IMR-90 (cell line): ENCODE data around the gene CYREN. TPM values are rescaled to one million over a fixed set of nuclear protein-coding genes. Genes with fewer than 3 reads are reported as not detected.

Experiments used
- ATAC-seq: fragments of 200-7000 bp; cut with Tn5 transposase; 2 replicates; pipeline ENCODE4 v1.9.1; 2020; ENCODE audit warnings: low read depth, mild to moderate bottlenecking, moderate library complexity
- BruUV-seq: library from RNA; stranded (reverse); fragments of 400-500 nt; replicated peaks from 2 replicates; lab custom pipeline; 2021; lab: Mats Ljungman, UMichigan
- CTCF ChIA-PET: fragments of 300-600 bp; formaldehyde crosslinking; extraction: SDS; loops from one replicate; lab custom pipeline; 2021; ENCODE audit warnings: antibody characterized with exemption; lab: Yijun Ruan, JAX
- POLR2A ChIA-PET: fragments of 300-600 bp; sonication (Branson Sonifier 250); formaldehyde crosslinking; loops from one replicate; lab custom pipeline; 2022; ENCODE audit warnings: antibody characterized with exemption; ENCODE audit not compliant: unreplicated experiment; lab: Charles Lee
- DNase-seq: peaks from one replicate; pipeline ENCODE4 v3.0.0; 2013
- H2AFZ ChIP-seq: replicated peaks from 2 replicates; pipeline ENCODE3; 2013; ENCODE audit warnings: low read length, mild to moderate bottlenecking; ENCODE audit not compliant: poor library complexity
- H2AK5ac ChIP-seq: 2 replicates; pipeline ENCODE4 v1.6.1; 2013; ENCODE audit warnings: low read depth, low read length, inconsistent platforms
- H2AK9ac ChIP-seq: replicated peaks from 2 replicates; pipeline ENCODE3; 2013; ENCODE audit warnings: mild to moderate bottlenecking, low read depth, low read length, moderate library complexity; ENCODE audit not compliant: poor library complexity
- H2BK120ac ChIP-seq: 2 replicates; pipeline ENCODE4 v1.6.1; 2013; ENCODE audit warnings: low read depth, low read length, inconsistent platforms
- H2BK15ac ChIP-seq: 3 replicates; pipeline ENCODE4 v1.6.1; 2013; ENCODE audit warnings: low read depth, low read length, inconsistent platforms
- H2BK20ac ChIP-seq: 2 replicates; pipeline ENCODE4 v1.6.1; 2013; ENCODE audit warnings: low read depth, mild to moderate bottlenecking, inconsistent platforms, low read length, moderate library complexity
- H2BK5ac ChIP-seq: 2 replicates; pipeline ENCODE4 v1.6.1; 2013; ENCODE audit warnings: mild to moderate bottlenecking, low read depth, low read length, inconsistent platforms; ENCODE audit not compliant: poor library complexity, severe bottlenecking
- H3K14ac ChIP-seq: replicated peaks from 2 replicates; pipeline ENCODE4 v1.6.1; 2013; ENCODE audit warnings: low read depth, low read length, inconsistent platforms
- H3K18ac ChIP-seq: 2 replicates; pipeline ENCODE4 v1.6.1; 2013; ENCODE audit warnings: low read depth, low read length, control low read depth
- H3K23ac ChIP-seq: 2 replicates; pipeline ENCODE4 v1.6.1; 2013; ENCODE audit warnings: low read depth, low read length, inconsistent platforms
- H3K27ac ChIP-seq: 2 replicates; pipeline ENCODE4 v1.5.1; 2013; ENCODE audit warnings: mild to moderate bottlenecking, control low read depth, low read length; ENCODE audit not compliant: insufficient read depth
- H3K27me3 ChIP-seq: 2 replicates; pipeline ENCODE4 v1.6.1; 2013; ENCODE audit warnings: low read length; ENCODE audit not compliant: control insufficient read depth, insufficient read depth
- H3K36me3 ChIP-seq: 2 replicates; pipeline ENCODE4 v1.6.1; 2013; ENCODE audit warnings: low read length, mixed read lengths; ENCODE audit not compliant: control insufficient read depth, insufficient read depth
- H3K4ac ChIP-seq: 2 replicates; pipeline ENCODE4 v1.6.1; 2013; ENCODE audit warnings: low read depth, low read length, inconsistent platforms
- H3K4me1 ChIP-seq: 2 replicates; pipeline ENCODE4 v1.6.1; 2013; ENCODE audit warnings: low read length, mixed read lengths; ENCODE audit not compliant: control insufficient read depth, insufficient read depth
- H3K4me2 ChIP-seq: 2 replicates; pipeline ENCODE4 v1.6.1; 2013; ENCODE audit warnings: low read depth, mild to moderate bottlenecking, control low read depth, low read length, moderate library complexity
- H3K4me3 ChIP-seq: 2 replicates; pipeline ENCODE4 v1.5.1; 2013; ENCODE audit warnings: low read depth, mild to moderate bottlenecking, control low read depth, low read length, moderate library complexity; ENCODE audit not compliant: insufficient read depth
- H3K56ac ChIP-seq: 2 replicates; pipeline ENCODE4 v1.6.1; 2013; ENCODE audit warnings: low read length, inconsistent platforms; ENCODE audit not compliant: insufficient read depth; ENCODE audit errors: extremely low read depth
- H3K79me1 ChIP-seq, 2 experiments: 2 replicates each; pipeline ENCODE4 v1.6.1; 2013; ENCODE audit warnings: low read length in 2 of 2, inconsistent platforms in 1 of 2, low read depth in 1 of 2
- H3K9ac ChIP-seq: 2 replicates; pipeline ENCODE4 v1.6.1; 2013; ENCODE audit warnings: low read depth, low read length, control low read depth
- H3K9me1 ChIP-seq: 2 replicates; pipeline ENCODE4 v1.6.1; 2013; ENCODE audit warnings: low read length, inconsistent platforms; ENCODE audit not compliant: insufficient read depth
- H3K9me3 ChIP-seq: 2 replicates; pipeline ENCODE4 v1.6.1; 2013; ENCODE audit warnings: low read length; ENCODE audit not compliant: control insufficient read depth, insufficient read depth
- H4K20me1 ChIP-seq: 2 replicates; pipeline ENCODE4 v1.6.1; 2013; ENCODE audit warnings: low read length, inconsistent platforms; ENCODE audit not compliant: insufficient read depth
- H4K5ac ChIP-seq: 2 replicates; pipeline ENCODE4 v1.6.1; 2013; ENCODE audit warnings: mild to moderate bottlenecking, low read depth, low read length, control low read depth
- H4K8ac ChIP-seq, 2 experiments: 2 replicates each; pipeline ENCODE4 v1.6.1; 2013; ENCODE audit warnings: low read depth in 2 of 2, low read length in 2 of 2, control low read depth in 1 of 2, inconsistent platforms in 1 of 2
- H4K91ac ChIP-seq: 2 replicates; pipeline ENCODE4 v1.6.1; 2013; ENCODE audit warnings: low read depth, low read length, inconsistent platforms; ENCODE audit not compliant: insufficient read depth
- BHLHE40 ChIP-seq: fragments of 150-350 bp; IDR thresholded peaks from 2 replicates; pipeline ENCODE4 v1.6.1; 2016; ENCODE audit warnings: mild to moderate bottlenecking, low read depth, low read length
- CEBPB ChIP-seq: IDR thresholded peaks from 2 replicates; pipeline ENCODE4 v1.6.1; 2012; ENCODE audit warnings: low read depth, low read length, improper control_type of control experiment
- ELK1 ChIP-seq: fragments of 150-350 bp; IDR thresholded peaks from 2 replicates; pipeline ENCODE4 v1.6.1; 2016; ENCODE audit warnings: low read depth, mild to moderate bottlenecking, low read length, moderate library complexity, borderline replicate concordance
- MAFK ChIP-seq: IDR thresholded peaks from 2 replicates; pipeline ENCODE4 v1.6.1; 2012; ENCODE audit warnings: low read depth, low read length, improper control_type of control experiment
- NFE2L2 ChIP-seq: fragments of 150-350 bp; IDR thresholded peaks from 2 replicates; pipeline ENCODE4 v1.6.1; 2016; ENCODE audit warnings: low read depth, mild to moderate bottlenecking, low read length
- RCOR1 ChIP-seq: IDR thresholded peaks from 2 replicates; pipeline ENCODE4 v1.6.1; 2012; ENCODE audit warnings: mild to moderate bottlenecking, low read length, improper control_type of control experiment; ENCODE audit not compliant: insufficient replicate concordance
- RFX5 ChIP-seq: IDR thresholded peaks from 2 replicates; pipeline ENCODE4 v1.8.0; 2012; ENCODE audit warnings: low read depth, mild to moderate bottlenecking, low read length, moderate library complexity
- SMC3 ChIP-seq: fragments of 150-350 bp; IDR thresholded peaks from 2 replicates; pipeline ENCODE4 v1.6.1; 2016; ENCODE audit warnings: low read depth, mild to moderate bottlenecking, antibody characterized with exemption, low read length, moderate library complexity
- USF2 ChIP-seq: fragments of 150-350 bp; IDR thresholded peaks from 2 replicates; pipeline ENCODE4 v1.6.1; 2017; ENCODE audit warnings: mild to moderate bottlenecking, antibody characterized with exemption, low read length, low read depth
- WGBS, 2 experiments: methylation state at CpG; one replicate each; pipeline versions ENCODE4 v1.1.5 to v1.1.7; 2013; ENCODE audit warnings: missing lambda C conversion rate in 2 of 2; ENCODE audit not compliant: insufficient read length in 1 of 2; ENCODE audit errors: extremely low coverage in 2 of 2; 5-methylcytosine and 5-hydroxymethylcytosine counted together
- dilution Hi-C: fragments of 300-500 bp; cut with HindIII; formaldehyde crosslinking; loops from one replicate; pipeline ENCODE4 v1.14.3; 2018; ENCODE audit warnings: low sequenced_read_pairs; ENCODE audit not compliant: unreplicated experiment
- in situ Hi-C: fragments of 300-500 bp; cut with MboI; formaldehyde crosslinking; loops from 3 replicates; pipeline ENCODE4 v1.14.3; 2019; ENCODE audit warnings: low sequenced_read_pairs, inconsistent platforms, mixed read lengths
- intact Hi-C: fragments of 100-400 bp; cut with micrococcal nuclease; formaldehyde crosslinking; loops from 2 replicates; pipeline ENCODE4 v1.10.0; 2022
- polyA plus RNA-seq, 3 experiments: library from polyadenylated mRNA; depleted of rRNA; stranded (reverse); fragments of >200 nt; gene quantifications; 2 replicates each; pipeline ENCODE4 v1.2.3, GENCODE V29; 2012; ENCODE audit warnings: low replicate concordance in 1 of 3
- total RNA-seq: library from RNA; depleted of rRNA; stranded (reverse); fragments of >200 nt; gene quantifications from 2 replicates; pipeline ENCODE4 v1.2.3, GENCODE V29; 2012

Gene CYREN
- total and polyA plus RNA-seq, 2 of the 4 experiments (the other 2 are of a cell fraction), result 26.5 to 29.2 TPM

- Histone ChIP-seq H3K27ac (no peak overlapping the region), H2AK5ac (no peak overlapping the region), H3K79me1 (0 out of 4 replicates have a peak, but pooled peaks cover 0 to 11% of the 10 kb centered on the region in 2 experiments), H3K56ac (no peak overlapping the region), H3K23ac (no peak overlapping the region), H2AK9ac (no peak overlapping the region), H2BK5ac (no peak overlapping the region), H4K8ac (no peak overlapping the region), H3K18ac (no peak overlapping the region), H3K27me3 (no peaks in the 10 kb centered on the region), H2BK20ac (no peak overlapping the region), H2AFZ (no peak overlapping the region), H4K5ac (no peak overlapping the region), H3K4me3 (no peak overlapping the region), H3K9ac (no peak overlapping the region), H3K9me1 (peaks cover 11% of the 10 kb centered on the region), H3K9me3 (no peaks in the 10 kb centered on the region), H3K36me3 (peaks cover 45% of the 10 kb centered on the region), H2BK120ac (no peak overlapping the region), H3K4me1 (peaks cover 13% of the 10 kb centered on the region), H3K4ac (no peak overlapping the region), H2BK15ac (no peak overlapping the region), H4K20me1 (no peaks in the 10 kb centered on the region), H3K4me2 (no peak overlapping the region), H3K14ac (no peak overlapping the region), H4K91ac (no peak overlapping the region)
- WGBS, 2 experiments, result no CpG with 5 or more reads among the region's 4 CpGs
- ATAC-seq (no peak), DNase-seq (no peak)
- in situ Hi-C loops, result no loop called here
- POLR2A ChIA-PET, result no interaction called here
- dilution Hi-C loops, result no loop called here
- TF ChIP-seq CEBPB, result no peak
- TF ChIP-seq RCOR1, result no peak
- TF ChIP-seq NFE2L2, result no peak
- TF ChIP-seq BHLHE40, result no peak
- no peak for TF ChIP-seq ELK1
- no peak for TF ChIP-seq SMC3
- no peak for TF ChIP-seq USF2
- no peak for TF ChIP-seq RFX5
- TF ChIP-seq MAFK, result no peak
- intact Hi-C loops, result no loop called here
- CTCF ChIA-PET, result no interaction called here
- no TSS peak for BruUV-seq
These were observed 19.5 kb upstream of the CYREN start for GRCh38 chr7:135189961-135190360.
